Thoracic aorta (tissue), 2 donors: ENCODE data around the gene NDOR1. TPM values are rescaled to one million over a fixed set of nuclear protein-coding genes. Genes with fewer than 3 reads are reported as not detected.

Source experiments
- ATAC-seq: fragments of 150-250 bp; one replicate; pipeline ENCODE4 v1.8.0; 2017; ENCODE audit warnings: low read depth; ENCODE audit not compliant: insufficient number of reproducible peaks, low FRiP score
- DNase-seq: peaks from one replicate; pipeline ENCODE4 v3.0.0-alpha.2; 2020; ENCODE audit warnings: low spot score
- H3K27ac ChIP-seq, 2 donors: fragments of 200-600 bp; sonication (generic); 1 replicate in 1 of 2; 2 replicates in 1 of 2; pipeline ENCODE4 v1.5.1; 2016; ENCODE audit warnings: mild to moderate bottlenecking in 2 of 2, moderate library complexity in 2 of 2
- H3K27me3 ChIP-seq: fragments of 200-600 bp; sonication (generic); replicated peaks from 2 replicates; pipeline ENCODE4 v1.6.0; 2016; ENCODE audit warnings: mild to moderate bottlenecking; ENCODE audit not compliant: insufficient read depth
- H3K36me3 ChIP-seq: fragments of 200-600 bp; sonication (generic); one replicate; pipeline ENCODE4 v1.5.1; 2016
- H3K4me1 ChIP-seq, 2 donors: fragments of 200-600 bp; sonication (generic); 1 replicate in 1 of 2; 2 replicates in 1 of 2; pipeline versions ENCODE4 v1.5.1 to v1.6.0; 2016; ENCODE audit warnings: low read depth in 2 of 2, mild to moderate bottlenecking in 1 of 2; ENCODE audit not compliant: control insufficient read depth in 1 of 2
- H3K4me3 ChIP-seq: fragments of 200-600 bp; sonication (generic); 2 replicates; pipeline ENCODE4 v1.5.1; 2016; ENCODE audit warnings: mild to moderate bottlenecking
- H3K9me3 ChIP-seq: fragments of 200-600 bp; sonication (generic); 2 replicates; pipeline ENCODE4 v1.5.1; 2016
- CTCF ChIP-seq: fragments of 200-600 bp; sonication (generic); IDR thresholded peaks from one replicate; pipeline ENCODE4 v1.5.1; 2019; ENCODE audit warnings: antibody characterized with exemption
- total RNA-seq, 2 donors: library from RNA; depleted of rRNA; stranded (reverse); fragments of >200 nt; gene quantifications; one replicate each; pipeline versions ENCODE4 v1.1.0 to v1.2.3, GENCODE V29; 2016

The NDOR1 gene
- total RNA-seq, 2 donors from 2014 or later = 13.3 to 17.7 TPM

- no peak for ATAC-seq
- Histone ChIP-seq H3K27ac (no peak overlapping the region), H3K36me3 (no peaks in the 10 kb centered on the region), H3K4me1 (peaks cover 13 to 36% of the 10 kb centered on the region in 2 donors), H3K4me3 (no peak overlapping the region), H3K9me3 (no peaks in the 10 kb centered on the region), H3K27me3 (peaks cover 27% of the 10 kb centered on the region)
- no peak for DNase-seq
- no peak for TF ChIP-seq CTCF
Observed at GRCh38 chr9:137166380-137167229, 38.9 kb upstream of the NDOR1 start.

GRCh38 chr9:137167277-137167746 lies 38.2 kb upstream of the NDOR1 start:
- Histone ChIP-seq H3K27ac (no peak overlapping the region), H3K4me3 (no peak overlapping the region), H3K27me3 (peaks cover 24% of the 10 kb centered on the region), H3K36me3 (no peaks in the 10 kb centered on the region), H3K9me3 (no peaks in the 10 kb centered on the region), H3K4me1 (peaks cover 13 to 34% of the 10 kb centered on the region in 2 donors)
- TF ChIP-seq CTCF = no peak
- DNase-seq = no peak
- no peak for ATAC-seq

- Histone ChIP-seq H3K36me3 (no peaks in the 10 kb centered on the region), H3K9me3 (no peaks in the 10 kb centered on the region), H3K4me3 (peak overlapping the region; percentile 60), H3K4me1 (peaks cover 7 to 28% of the 10 kb centered on the region in 2 donors), H3K27ac (no peak overlapping the region), H3K27me3 (peaks cover 22% of the 10 kb centered on the region)
- ATAC-seq (no peak), DNase-seq (no peak)
- no peak for TF ChIP-seq CTCF
Observed at GRCh38 chr9:137167747-137168572, 37.5 kb upstream of the NDOR1 start.

GRCh38 chr9:137168573-137168903 lies 37.0 kb upstream of the NDOR1 start:
- peak overlapping the region; percentile 60 for H3K4me3 ChIP-seq
- peaks cover 22% of the 10 kb centered on the region for H3K27me3 ChIP-seq
- ATAC-seq = no peak
- H3K36me3 ChIP-seq = no peaks in the 10 kb centered on the region
- peaks cover 7 to 22% of the 10 kb centered on the region in 2 donors for H3K4me1 ChIP-seq
- H3K9me3 ChIP-seq = no peaks in the 10 kb centered on the region
- no peak overlapping the region for H3K27ac ChIP-seq
- TF ChIP-seq CTCF = no peak
- DNase-seq = no peak
